ENCODE data around the gene KRT72. TPM values are rescaled to one million over a fixed set of nuclear protein-coding genes. Genes with fewer than 3 reads are reported as not detected.

KRT72 gene
- total and polyA plus RNA-seq, 2 experiments from 2014 or later: not detected

- H3K27ac Mint-ChIP-seq: no peak overlapping the region
- H3K36me3 Mint-ChIP-seq (ENCODE audit: low read depth): no peaks in the 10 kb centered on the region
- Histone ChIP-seq H4K20me1 (replicated peaks; ENCODE audit: insufficient read depth) (no peaks in the 10 kb centered on the region), H3K36me3 (ENCODE audit: insufficient read depth) (no peaks in the 10 kb centered on the region), H3K4me2 (no peak overlapping the region), H3K4me3 (no peak overlapping the region), H3K27me3 (ENCODE audit: insufficient read depth) (no peaks in the 10 kb centered on the region), H3K27ac (ENCODE audit: low read depth) (no peak overlapping the region), H2AFZ (no peak overlapping the region), H3F3A (replicated peaks; ENCODE audit: low read depth) (no peaks in the 10 kb centered on the region), H3K79me2 (replicated peaks; ENCODE audit: insufficient read depth) (no peaks in the 10 kb centered on the region), H3K9me2 (ENCODE audit: insufficient read depth) (no peaks in the 10 kb centered on the region), H3K4me1 (ENCODE audit: insufficient read depth) (no peaks in the 10 kb centered on the region)
- H3K4me1 Mint-ChIP-seq: no peaks in the 10 kb centered on the region
- DNase-seq (ENCODE audit: low spot score): no peak
- no peak for ATAC-seq
- H3K27me3 Mint-ChIP-seq (ENCODE audit: insufficient read depth, low read depth, poor library complexity): peaks cover 5% of the 10 kb centered on the region
- TF ChIP-seq ETS1 (IDR thresholded peaks at IDR 0.05) (no peak), NANOG (IDR thresholded peaks at IDR 0.05; ENCODE audit: borderline replicate concordance) (no peak), ZNF462 (CRISPR knock-in tag; IDR thresholded peaks at IDR 0.05) (no peak), EZH2 (IDR thresholded peaks at IDR 0.05; ENCODE audit: low read depth, unreplicated experiment) (no peak), ZNF331 (CRISPR knock-in tag; IDR thresholded peaks at IDR 0.05; ENCODE audit: low read depth) (no peak), POLR2AphosphoS5 (IDR thresholded peaks at IDR 0.05; ENCODE audit: low read depth) (no peak), EZH2phosphoT487 (IDR thresholded peaks at IDR 0.05; ENCODE audit: unreplicated experiment) (no peak), REST (IDR thresholded peaks at IDR 0.05; ENCODE audit: unreplicated experiment) (no peak), STAT1 (IDR thresholded peaks at IDR 0.05; ENCODE audit: unreplicated experiment) (no peak), CTCF (conservative IDR thresholded peaks at IDR 0.05; ENCODE audit: low read depth in 2 of 2) (no peak), ZNF114 (CRISPR knock-in tag; IDR thresholded peaks at IDR 0.05) (no peak), JUNB (IDR thresholded peaks at IDR 0.05; ENCODE audit: unreplicated experiment) (no peak), CREB1 (CRISPR knock-in tag; IDR thresholded peaks at IDR 0.05; ENCODE audit: low read depth) (no peak)
- H3K9me3 Mint-ChIP-seq: no peaks in the 10 kb centered on the region
- no peak overlapping the region for H3K4me3 Mint-ChIP-seq
Measured at GRCh38 chr12:52617403-52617785, 16.1 kb upstream of the KRT72 start.

Measured in GM23338 (cell line).